Measurements from ENCODE around the gene TRIM34.
"Not testable (repeated sequence)": the region's sequence is repeated elsewhere in the genome, so short reads cannot be mapped to it uniquely, and the experiment has no call there.

Gene TRIM34

GRCh38 chr11:5688482-5688881 is 63.7 kb downstream of the TRIM34 start:
- no peak for DNase-seq

- peak in 1 of 2 donors; percentile 73 for DNase-seq
Observed at GRCh38 chr11:5689551-5689983, 64.8 kb downstream of the TRIM34 start, which contains the start of gene TRIM22. Gene TRIM22, plus strand, starts transcription at chr11:5689790. Its CDS starts 6,443 bp downstream, at chr11:5696233.

- peak in 1 of 2 donors; percentile 1 for DNase-seq
Observed at GRCh38 chr11:5690216-5690615, 65.4 kb downstream of the TRIM34 start.

DNA sequence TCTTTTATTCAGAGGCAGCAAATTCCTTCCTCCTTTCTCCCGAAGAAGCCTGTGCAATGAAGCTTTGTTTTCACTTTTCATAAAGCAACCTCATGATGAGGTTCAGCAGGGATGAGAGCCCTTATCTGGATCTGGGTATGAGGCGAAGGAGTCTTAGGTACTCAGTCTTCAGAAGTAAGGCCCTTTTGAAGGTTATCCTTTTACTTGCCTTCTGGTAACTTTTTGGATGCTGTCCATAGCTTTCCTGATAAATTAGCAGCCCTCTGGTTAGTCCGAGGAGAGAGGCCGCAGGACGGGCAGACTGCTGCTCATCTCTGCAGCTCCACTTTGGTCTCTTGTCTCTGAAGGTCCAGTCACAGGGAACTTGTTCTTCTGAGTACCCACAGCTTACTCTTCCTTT is 65.9 kb downstream of the TRIM34 start:
- no peak for DNase-seq

GRCh38 chr11:5691238-5691963 is 66.6 kb downstream of the TRIM34 start:
- DNase-seq, result not testable (repeated sequence)

GRCh38 chr11:5691964-5692361 is 67.2 kb downstream of the TRIM34 start:
- DNase-seq, result peak in 1 of 2 donors; percentile 2

Data from hippocampal formation (tissue), 2 donors.